Tibial nerve (tissue), 4 donors: ENCODE results near the gene GAK.

Experiments used
- CTCF ChIP-seq, 5 experiments: fragments of 200-600 bp in 3 of 5; fragments of 450-650 bp in 2 of 5; sonication (generic) in 3 of 5; IDR thresholded peaks; one replicate each; pipeline ENCODE4 v1.5.1; 2016 to 2019; ENCODE audit warnings: antibody characterized with exemption in 5 of 5, mild to moderate bottlenecking in 3 of 5, moderate library complexity in 2 of 5
- EP300 ChIP-seq, 2 donors: sonication (generic); formaldehyde crosslinking; IDR thresholded peaks; one replicate each; pipeline ENCODE4 v1.6.1; 2017; ENCODE audit warnings: antibody characterized with exemption in 2 of 2, mild to moderate bottlenecking in 1 of 2
- POLR2A ChIP-seq, 2 donors: fragments of 450-650 bp; IDR thresholded peaks; one replicate each; pipeline ENCODE4 v1.6.1; 2017; ENCODE audit warnings: antibody characterized with exemption in 2 of 2, mild to moderate bottlenecking in 2 of 2, moderate library complexity in 2 of 2

GRCh38 chr4:849478-850175 is 82.5 kb downstream of the GAK start:
- no peak for TF ChIP-seq CTCF (IDR thresholded peaks at IDR 0.05)
- TF ChIP-seq POLR2A (IDR thresholded peaks at IDR 0.05) = no peak
- TF ChIP-seq EP300 (IDR thresholded peaks at IDR 0.05) = no peak
